Keratinocyte (primary cell): Measurements from ENCODE around the gene MORF4L2. TPM values are rescaled to one million over a fixed set of nuclear protein-coding genes. Genes with fewer than 3 reads are reported as not detected.

ENCODE experiments used
- DNase-seq: peaks from one replicate; pipeline ENCODE4 v3.0.0-alpha.2; 2011; ENCODE audit warnings: low read depth, missing footprints, low spot score
- FAIRE-seq: peaks from 2 replicates; lab custom pipeline; 2011; peaks lifted over from hg19 to GRCh38; lab: Jason Lieb, UNC
- H2AFZ ChIP-seq: 2 replicates; pipeline ENCODE4 v1.6.0; 2012; ENCODE audit warnings: low read length, control low read depth, inconsistent platforms; ENCODE audit not compliant: control insufficient read depth
- H3K27ac ChIP-seq: 2 replicates; pipeline ENCODE4 v1.5.1; 2011; ENCODE audit warnings: low read length; ENCODE audit not compliant: control insufficient read depth, insufficient read depth
- H3K27me3 ChIP-seq: 3 replicates; pipeline ENCODE4 v1.6.0; 2011; ENCODE audit warnings: low read length; ENCODE audit not compliant: control insufficient read depth, insufficient read depth; ENCODE audit errors: extremely low read depth
- H3K36me3 ChIP-seq, 2 experiments: 2 replicates in 1 of 2; 3 replicates in 1 of 2; pipeline ENCODE4 v1.5.1; 2011; ENCODE audit warnings: low read length in 2 of 2, mild to moderate bottlenecking in 1 of 2; ENCODE audit not compliant: control insufficient read depth in 2 of 2, insufficient read depth in 2 of 2; ENCODE audit errors: extremely low read depth in 1 of 2
- H3K4me1 ChIP-seq: 3 replicates; pipeline ENCODE4 v1.5.1; 2011; ENCODE audit warnings: low read length; ENCODE audit not compliant: control insufficient read depth, insufficient read depth; ENCODE audit errors: extremely low read depth
- H3K4me2 ChIP-seq: 3 replicates; pipeline ENCODE4 v1.6.0; 2011; ENCODE audit warnings: low read depth, low read length; ENCODE audit not compliant: control insufficient read depth, insufficient read depth; ENCODE audit errors: extremely low read depth
- H3K4me3 ChIP-seq, 3 experiments: fragments of 200-600 bp in 1 of 3; sonication (generic) in 1 of 3; 2 replicates in 2 of 3; 3 replicates in 1 of 3; pipeline ENCODE4 v1.5.1; 2011 to 2016; ENCODE audit warnings: low read length in 3 of 3, mild to moderate bottlenecking in 3 of 3, control low read depth in 2 of 3, inconsistent platforms in 1 of 3, low read depth in 1 of 3, mixed read lengths in 1 of 3, mixed run types in 1 of 3, moderate library complexity in 1 of 3; ENCODE audit not compliant: control insufficient read depth in 2 of 3, insufficient read depth in 2 of 3; ENCODE audit errors: extremely low read depth in 1 of 3
- H3K79me2 ChIP-seq: 2 replicates; pipeline ENCODE4 v1.6.0; 2012; ENCODE audit warnings: low read length; ENCODE audit not compliant: control insufficient read depth, insufficient read depth
- H3K9ac ChIP-seq: 3 replicates; pipeline ENCODE4 v1.6.0; 2011; ENCODE audit warnings: low read length; ENCODE audit not compliant: control insufficient read depth, insufficient read depth; ENCODE audit errors: extremely low read depth
- H3K9me1 ChIP-seq: 3 replicates; pipeline ENCODE4 v1.6.0; 2011; ENCODE audit warnings: low read length; ENCODE audit not compliant: control insufficient read depth, insufficient read depth; ENCODE audit errors: extremely low read depth
- H3K9me3 ChIP-seq: 2 replicates; pipeline ENCODE4 v1.5.1; 2012; ENCODE audit warnings: low read depth, low read length; ENCODE audit not compliant: control insufficient read depth
- H4K20me1 ChIP-seq: 3 replicates; pipeline ENCODE4 v1.6.0; 2011; ENCODE audit warnings: low read length; ENCODE audit not compliant: control insufficient read depth, insufficient read depth; ENCODE audit errors: extremely low read depth
- CTCF ChIP-seq, 3 experiments: IDR thresholded peaks in 1 of 3; conservative IDR thresholded peaks in 1 of 3; optimal IDR thresholded peaks in 1 of 3; 2 replicates in 2 of 3; 3 replicates in 1 of 3; pipeline versions ENCODE3 to v1.5.1; 2011; ENCODE audit warnings: low read length in 3 of 3, mild to moderate bottlenecking in 3 of 3, moderate library complexity in 2 of 3, control low read depth in 1 of 3, inconsistent platforms in 1 of 3; ENCODE audit not compliant: insufficient read depth in 2 of 3; ENCODE audit errors: extremely low read depth in 1 of 3
- EZH2 ChIP-seq: IDR thresholded peaks from one replicate; pipeline ENCODE4 v1.6.1; 2012; ENCODE audit warnings: inconsistent platforms, mild to moderate bottlenecking, low read length, moderate library complexity
- dilution Hi-C: fragments of 300-500 bp; cut with MboI; formaldehyde crosslinking; loops from one replicate; pipeline ENCODE4 v1.7.0; 2020; ENCODE audit warnings: low sequenced_read_pairs; ENCODE audit not compliant: extremely low pct_ligation_motif_present
- polyA plus RNA-seq, 5 experiments: library from polyadenylated mRNA; depleted of rRNA in 3 of 5; stranded (reverse) in 3 of 5; stranded (forward) in 1 of 5; unstranded in 1 of 5; fragments of >200 nt; gene quantifications; 1 replicate in 1 of 5; 2 replicates in 3 of 5; 3 replicates in 1 of 5; pipeline versions ENCODE4 v1.2.1 to v1.2.3, GENCODE V29; 2011 to 2012; ENCODE audit warnings: missing spikeins in 2 of 5, low read depth in 1 of 5, low replicate concordance in 1 of 5

The MORF4L2 gene
- polyA plus RNA-seq, 1 donor (not counting 4 experiments of a cell fraction or from before 2014, with no cell fraction given): 648 TPM

- DNase-seq (no peak), FAIRE-seq (no peak)
- Histone ChIP-seq H3K9me3 (no peaks in the 10 kb centered on the region), H3K4me3 (no peak overlapping the region), H3K4me1 (peaks cover 31% of the 10 kb centered on the region), H3K27me3 (peaks cover 4% of the 10 kb centered on the region), H3K36me3 (no peaks in the 10 kb centered on the region), H2AFZ (no peak overlapping the region), H3K27ac (no peak overlapping the region), H3K79me2 (no peaks in the 10 kb centered on the region), H3K4me2 (no peak overlapping the region), H3K9me1 (no peaks in the 10 kb centered on the region), H3K9ac (no peak overlapping the region), H4K20me1 (no peaks in the 10 kb centered on the region)
- dilution Hi-C loops: no loop called here
- no peak for TF ChIP-seq EZH2
- TF ChIP-seq CTCF (optimal IDR thresholded peaks at IDR 0.05 in 1 of 3, IDR thresholded peaks at IDR 0.05 in 1 of 3, conservative IDR thresholded peaks at IDR 0.05 in 1 of 3; ENCODE audit: extremely low read depth in 1 of 3, insufficient read depth in 2 of 3, low read length in 3 of 3): no peak
These were observed 40.6 kb upstream of the MORF4L2 start for GRCh38 chrX:103727115-103727514.

- Histone ChIP-seq H3K36me3 (no peaks in the 10 kb centered on the region), H3K27me3 (peaks cover 4% of the 10 kb centered on the region), H4K20me1 (no peaks in the 10 kb centered on the region), H3K27ac (no peak overlapping the region), H2AFZ (no peak overlapping the region), H3K79me2 (no peaks in the 10 kb centered on the region), H3K4me3 (no peak overlapping the region), H3K4me2 (no peak overlapping the region), H3K9me1 (no peaks in the 10 kb centered on the region), H3K9me3 (no peaks in the 10 kb centered on the region), H3K4me1 (peaks cover 25% of the 10 kb centered on the region), H3K9ac (no peak overlapping the region)
- dilution Hi-C loops: no loop called here
- no peak for DNase-seq
- TF ChIP-seq EZH2 (no peak), CTCF (optimal IDR thresholded peaks at IDR 0.05 in 1 of 3, IDR thresholded peaks at IDR 0.05 in 1 of 3, conservative IDR thresholded peaks at IDR 0.05 in 1 of 3; ENCODE audit: extremely low read depth in 1 of 3, insufficient read depth in 2 of 3, low read length in 3 of 3) (no peak)
- no peak for FAIRE-seq
These were observed 40.0 kb upstream of the MORF4L2 start for GRCh38 chrX:103726477-103726876.
